Uterus (tissue), 2 donors: ENCODE results near the gene RAD52.

ENCODE experiments used
- CTCF ChIP-seq, 4 experiments: fragments of 200-600 bp in 2 of 4; fragments of 450-650 bp in 2 of 4; sonication (generic) in 2 of 4; IDR thresholded peaks; one replicate each; pipeline ENCODE4 v1.5.1; 2016 to 2019; ENCODE audit warnings: antibody characterized with exemption in 4 of 4, mild to moderate bottlenecking in 2 of 4, moderate library complexity in 1 of 4
- POLR2A ChIP-seq, 2 donors: fragments of 450-650 bp; IDR thresholded peaks; one replicate each; pipeline ENCODE4 v1.6.1; 2016; ENCODE audit warnings: antibody characterized with exemption in 2 of 2, mild to moderate bottlenecking in 1 of 2, moderate library complexity in 1 of 2

GRCh38 chr12:958588-959123, 9.2 kb upstream of the RAD52 start:
- no peak for TF ChIP-seq CTCF (IDR thresholded peaks at IDR 0.05)
- TF ChIP-seq POLR2A (IDR thresholded peaks at IDR 0.05) = no peak
